Sciatic nerve (tissue), 2 donors: ENCODE measurements around the gene BCR. TPM values are rescaled to one million over a fixed set of nuclear protein-coding genes. Genes with fewer than 3 reads are reported as not detected.

Experiments used
- ATAC-seq: fragments of 200-7000 bp; cut with Tn5 transposase; one replicate; pipeline ENCODE4 v1.9.1; 2020; ENCODE audit warnings: mild to moderate bottlenecking, moderate library complexity
- DNase-seq: peaks from one replicate; pipeline ENCODE4 v3.0.0-alpha.2; 2020; ENCODE audit warnings: low spot score
- intact Hi-C: fragments of 100-400 bp; cut with DNase I; formaldehyde crosslinking; loops from one replicate; pipeline ENCODE4 v1.14.2; 2022
- total RNA-seq: library from RNA; stranded (reverse); fragmentation: NEBNext Ultra II Directional; extraction: Animal tissue kit (Norgen Biotek cat#: 25700); gene quantifications from one replicate; pipeline ENCODE4 v1.2.1, GENCODE V29; 2021
- donor health status: DM: no; HTN: no; CAD: no.
- donor health status: DM: no; HTN: no; CAD: no.

BCR gene
- total RNA-seq, 1 donor from 2014 or later: 101 TPM

DNA sequence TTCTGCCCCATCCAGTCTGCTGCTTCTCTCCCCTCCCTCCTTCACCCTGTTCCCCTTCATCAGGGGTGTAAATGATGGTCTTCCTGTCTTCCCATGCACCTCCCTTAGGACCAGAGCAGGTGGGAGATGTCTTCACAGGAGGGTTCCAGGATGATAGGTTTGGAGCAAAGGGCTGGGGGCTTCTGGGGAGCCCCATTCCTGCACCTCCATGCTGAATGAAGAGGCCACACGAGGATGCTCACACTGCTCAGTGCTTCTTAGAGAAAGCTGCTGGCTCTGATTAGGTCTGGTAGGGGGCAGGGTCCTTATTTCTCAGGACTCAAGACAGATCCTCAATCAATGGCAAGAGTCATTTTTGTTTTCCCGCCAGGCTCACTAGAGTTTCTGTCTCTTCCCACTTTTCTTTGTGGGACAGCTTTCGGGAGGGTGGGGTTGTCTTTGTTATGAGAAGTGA lies 41.1 kb downstream of the BCR start:
- intact Hi-C loops: no loop called here
- DNase-seq (no peak), ATAC-seq (no peak)

DNA sequence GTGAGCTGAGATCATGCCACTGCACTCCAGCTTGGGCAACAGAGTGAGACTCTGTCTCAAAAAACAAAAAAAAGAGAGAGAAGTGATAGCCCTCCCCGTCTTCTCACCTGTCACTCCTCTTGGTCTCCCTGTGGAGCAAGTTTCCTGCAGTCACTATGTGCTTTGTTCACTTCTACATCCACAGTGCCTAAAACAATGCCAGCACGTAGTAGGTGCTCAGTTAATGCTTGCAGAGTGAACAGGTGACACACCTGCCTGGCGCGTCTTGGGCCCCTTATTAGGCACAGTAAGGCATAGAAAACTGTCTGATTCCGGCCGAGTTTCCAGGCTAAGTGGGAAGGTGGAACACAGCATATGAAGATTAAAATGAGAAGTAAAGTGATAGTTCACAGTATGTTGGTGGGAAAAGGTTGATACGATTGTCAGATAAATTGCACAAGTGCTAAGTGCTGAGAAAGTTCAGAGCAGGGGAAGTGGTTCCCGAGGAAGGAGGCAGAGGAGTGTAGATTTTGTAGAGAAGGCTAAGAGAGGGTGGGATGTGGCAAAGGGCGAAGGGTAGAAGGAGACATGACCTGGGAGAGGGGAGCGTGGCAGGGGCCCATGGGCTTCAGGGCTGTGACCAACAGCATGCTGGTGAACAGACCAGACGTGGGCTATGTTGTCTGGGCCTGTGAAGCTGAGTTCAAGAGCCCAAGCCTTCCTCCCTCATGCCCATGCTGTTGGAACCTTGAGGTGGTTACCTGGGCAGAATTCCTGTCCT lies 41.9 kb downstream of the BCR start:
- ATAC-seq (no peak), DNase-seq (no peak)
- intact Hi-C loops: no loop called here

DNA sequence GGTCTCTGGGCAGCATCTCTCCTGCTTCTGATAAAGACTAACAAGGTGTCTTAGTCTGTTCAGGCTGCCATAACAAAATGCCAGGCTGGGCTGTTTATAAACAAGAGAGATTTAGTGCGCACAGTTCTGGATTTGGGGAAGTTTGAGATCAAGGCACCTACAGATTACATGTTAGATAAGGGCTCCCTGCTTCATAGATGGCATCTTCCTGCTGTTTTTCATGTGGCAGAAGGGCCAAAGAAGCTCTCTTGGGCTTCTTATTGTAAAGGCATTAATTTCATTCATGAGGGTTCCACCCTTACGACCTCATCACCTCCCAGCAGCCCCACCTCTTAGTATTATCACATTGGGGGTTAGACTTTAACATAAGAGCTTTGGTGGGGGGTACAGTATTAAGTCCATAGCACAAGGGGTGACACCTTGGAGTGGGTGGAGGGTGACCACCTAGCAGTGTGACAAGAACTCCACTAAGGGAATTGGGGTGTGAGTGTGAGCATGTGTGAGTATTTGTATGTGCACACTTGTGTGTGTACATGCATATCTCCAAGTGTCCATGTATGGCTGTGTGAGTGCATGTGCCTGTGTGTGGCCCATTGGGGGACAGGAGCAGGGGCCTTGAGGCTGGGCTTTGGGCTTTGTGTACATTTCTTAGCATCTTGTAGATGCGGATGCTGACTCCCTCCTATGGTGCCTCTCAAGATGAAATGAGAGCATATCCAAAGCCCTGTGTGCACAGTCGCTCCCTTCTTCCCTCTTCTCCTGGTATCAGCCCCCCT lies 42.7 kb downstream of the BCR start:
- no peak for ATAC-seq
- intact Hi-C loops: no loop called here

DNA sequence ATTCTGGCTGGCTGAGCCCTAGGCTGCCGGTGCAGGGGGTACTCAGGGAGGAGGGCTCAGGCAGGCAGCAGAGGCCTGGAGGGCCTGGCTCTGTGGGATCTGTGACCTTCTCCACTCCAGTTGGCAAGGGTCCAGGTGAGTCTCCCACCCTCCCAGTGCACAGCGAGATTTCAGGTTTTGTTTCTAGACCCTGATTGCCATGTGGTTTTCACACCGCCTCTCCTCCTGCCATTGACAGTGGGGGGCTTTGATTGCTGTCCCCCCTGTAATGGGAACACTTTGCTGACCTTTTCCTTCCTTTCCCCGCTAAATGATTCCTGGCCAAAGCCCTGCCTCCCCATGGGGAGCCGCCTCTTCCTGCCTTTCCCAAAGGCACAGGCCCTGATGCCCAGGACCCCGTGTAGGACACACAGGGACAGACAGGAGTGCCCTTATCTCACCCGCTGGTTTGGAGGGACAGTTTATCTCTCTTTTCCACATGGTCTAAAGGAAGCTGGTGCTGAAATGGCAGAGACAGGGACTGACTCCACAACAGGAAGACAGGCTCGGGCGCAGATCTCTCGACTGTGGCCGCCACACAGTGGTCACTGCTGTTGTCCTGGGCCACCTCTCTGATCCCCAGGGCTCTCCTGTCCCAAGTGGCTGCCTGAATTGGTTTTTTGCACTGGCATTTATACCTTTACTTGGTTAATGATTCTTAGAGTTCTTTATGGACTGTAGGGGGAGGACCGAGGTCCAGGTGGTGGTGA lies 43.4 kb downstream of the BCR start:
- no peak for ATAC-seq
- no peak for DNase-seq
- intact Hi-C loops: no loop called here

More for the DNA sequence above, 42.7 kb downstream of the BCR start:
- no peak for DNase-seq

DNA sequence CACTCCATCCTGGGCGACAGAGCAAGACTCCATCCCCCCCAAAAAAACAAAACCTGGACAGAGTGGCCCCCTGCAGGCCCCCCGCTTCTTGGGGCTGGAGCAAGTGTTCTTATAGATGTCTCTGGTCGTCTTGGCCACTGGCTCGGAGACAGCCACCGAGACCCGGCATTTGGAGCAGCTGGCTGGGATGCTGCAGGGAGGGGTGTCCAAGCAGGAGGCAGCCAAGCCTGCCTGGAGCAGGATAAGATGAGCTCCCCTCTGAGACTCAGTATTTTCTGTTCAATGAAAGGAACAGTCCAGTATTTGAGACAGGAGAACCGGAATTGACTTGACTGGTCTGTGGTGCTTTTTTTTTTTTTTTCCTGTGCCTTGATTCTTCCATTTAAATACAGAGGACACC lies 44.5 kb downstream of the BCR start:
- ATAC-seq: peak; percentile 21
- intact Hi-C loops: no loop called here
- no peak for DNase-seq

DNA sequence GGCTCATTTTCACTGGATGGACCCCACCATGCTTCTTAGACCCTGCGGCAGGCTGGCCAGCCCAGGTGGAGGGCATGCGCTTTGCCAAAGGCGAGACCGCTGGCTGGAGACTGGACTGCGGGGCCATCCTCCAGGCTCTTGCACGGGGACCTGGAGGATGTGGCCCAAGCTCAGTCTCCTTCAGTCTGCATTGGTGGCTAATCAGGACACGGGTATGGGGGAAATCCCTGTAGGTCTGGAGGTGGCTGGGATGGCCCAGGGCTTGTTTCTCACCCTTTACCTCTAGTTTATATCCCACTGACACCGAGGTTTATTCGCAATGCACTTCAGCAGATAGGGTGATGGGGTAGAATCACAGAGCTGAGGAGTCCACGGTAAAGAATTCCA lies 45.0 kb downstream of the BCR start:
- DNase-seq (no peak), ATAC-seq (peak; percentile 13)
- intact Hi-C loops: no loop called here

DNA sequence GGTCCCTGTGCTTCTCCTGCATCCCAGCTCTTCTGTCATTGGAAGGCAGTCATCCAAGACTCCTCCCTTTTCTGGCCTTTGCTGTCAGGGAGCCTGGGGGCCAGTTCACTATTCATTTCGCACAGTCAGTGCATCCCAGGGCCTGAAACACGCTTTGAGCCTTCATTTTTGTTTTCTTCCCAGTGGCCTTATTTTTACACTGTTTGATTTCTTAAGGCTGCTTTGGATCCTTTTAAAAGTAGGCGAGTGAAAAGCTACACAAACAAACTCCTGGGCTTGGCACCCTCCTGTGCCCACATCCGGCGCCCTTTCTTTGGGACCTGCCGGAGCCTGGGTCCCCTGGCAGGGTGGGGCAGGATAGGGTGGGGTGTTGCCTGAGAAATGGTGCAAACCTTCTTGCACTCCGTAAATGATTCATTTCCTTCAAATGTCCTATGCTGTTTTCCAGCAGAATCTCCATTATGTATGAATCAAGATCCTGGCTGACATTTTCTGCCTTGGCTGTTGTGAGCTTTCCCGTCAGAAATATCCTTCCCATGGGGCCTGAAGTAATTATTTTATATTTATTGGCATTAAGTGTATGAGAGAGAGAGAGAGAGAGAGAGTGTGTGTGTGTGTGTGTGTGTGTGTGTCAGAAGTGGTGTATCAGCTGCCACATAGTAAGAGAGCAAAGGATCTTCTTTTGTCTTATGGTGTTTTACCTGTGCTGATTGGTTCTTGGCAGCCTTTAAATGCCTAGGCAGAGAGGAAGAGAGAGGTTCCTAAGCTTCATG lies 45.6 kb downstream of the BCR start:
- DNase-seq (no peak), ATAC-seq (peak; percentile 77)
- intact Hi-C loops: no loop called here

DNA sequence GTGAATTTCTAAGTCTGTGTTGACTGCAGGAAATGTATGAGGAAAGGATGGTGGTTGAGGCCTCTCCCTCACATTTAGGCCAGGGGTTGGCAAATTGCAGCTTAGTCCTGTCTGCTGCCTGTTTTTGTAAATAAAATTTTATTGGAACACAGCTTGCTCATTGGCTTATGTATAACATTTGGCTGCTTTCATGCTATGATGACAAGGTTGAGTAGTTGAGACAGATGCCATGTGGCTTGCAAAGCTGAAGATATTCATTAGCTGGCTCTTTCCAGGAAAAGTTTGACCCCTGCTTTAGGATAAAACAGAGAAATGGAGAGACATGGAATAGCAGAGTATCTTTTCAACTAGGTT lies 46.2 kb downstream of the BCR start:
- DNase-seq: no peak
- ATAC-seq: no peak
- intact Hi-C loops: no loop called here

DNA sequence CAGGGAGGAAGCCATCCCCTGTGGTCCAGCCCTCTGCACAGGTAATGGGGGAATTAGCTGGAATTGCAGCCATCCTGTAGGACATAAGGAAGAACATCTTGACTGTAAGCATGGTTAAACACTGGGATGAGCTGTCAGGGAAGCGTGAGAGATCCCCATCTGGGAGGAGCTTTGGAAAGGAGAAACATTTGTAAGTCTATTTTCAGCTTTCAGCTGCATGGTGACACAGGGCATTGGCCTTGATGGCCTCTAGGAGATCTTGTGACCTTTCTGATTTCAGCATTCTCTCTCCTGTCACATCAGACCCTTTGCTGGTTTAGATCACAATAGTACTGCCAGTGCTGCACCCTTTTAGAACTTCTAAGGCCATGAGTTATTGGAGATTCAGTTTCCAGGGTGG lies 47.1 kb downstream of the BCR start:
- DNase-seq (no peak), ATAC-seq (no peak)
- intact Hi-C loops: no loop called here

DNA sequence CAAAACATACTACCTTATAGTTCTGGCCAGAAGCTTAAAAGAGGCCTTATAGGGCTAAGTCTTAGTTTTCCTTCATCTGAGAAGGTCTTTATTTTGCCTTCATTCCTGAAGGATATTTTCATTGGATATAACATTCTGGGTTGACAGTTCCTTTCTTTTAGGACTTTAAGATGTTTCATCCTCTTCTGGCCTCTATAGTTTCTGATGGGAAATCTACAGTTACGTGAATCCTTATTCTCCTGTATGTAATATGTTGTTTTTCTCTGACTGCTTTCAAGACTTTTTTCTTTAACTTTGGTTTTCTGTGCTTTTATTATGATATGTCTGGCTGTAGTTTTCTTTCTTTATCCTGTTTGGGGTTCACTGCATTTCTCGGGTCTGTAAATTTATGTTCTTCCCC lies 48.2 kb downstream of the BCR start:
- intact Hi-C loops: no loop called here
- DNase-seq: no peak
- ATAC-seq: no peak

DNA sequence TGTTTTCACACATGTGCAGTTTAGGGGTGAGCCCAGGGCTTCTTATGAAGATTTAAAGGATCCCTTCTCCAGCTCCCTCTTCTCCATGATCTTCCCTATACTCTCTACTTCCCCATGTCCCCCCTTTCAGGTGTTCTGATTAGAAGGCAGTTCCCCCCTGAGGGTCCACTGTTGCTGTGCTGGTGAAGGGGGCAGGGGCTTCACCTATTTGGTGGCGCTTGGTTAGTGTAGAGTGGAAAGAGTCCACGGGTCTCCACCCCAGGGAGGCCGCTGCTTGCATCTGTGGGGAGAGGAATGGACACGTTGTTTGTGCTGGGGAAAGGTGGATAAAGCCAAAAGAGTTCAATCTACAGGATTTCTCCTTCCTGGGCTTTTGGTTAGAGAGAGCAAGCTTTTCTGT lies 49.3 kb downstream of the BCR start:
- no peak for ATAC-seq
- intact Hi-C loops: no loop called here
- no peak for DNase-seq

DNA sequence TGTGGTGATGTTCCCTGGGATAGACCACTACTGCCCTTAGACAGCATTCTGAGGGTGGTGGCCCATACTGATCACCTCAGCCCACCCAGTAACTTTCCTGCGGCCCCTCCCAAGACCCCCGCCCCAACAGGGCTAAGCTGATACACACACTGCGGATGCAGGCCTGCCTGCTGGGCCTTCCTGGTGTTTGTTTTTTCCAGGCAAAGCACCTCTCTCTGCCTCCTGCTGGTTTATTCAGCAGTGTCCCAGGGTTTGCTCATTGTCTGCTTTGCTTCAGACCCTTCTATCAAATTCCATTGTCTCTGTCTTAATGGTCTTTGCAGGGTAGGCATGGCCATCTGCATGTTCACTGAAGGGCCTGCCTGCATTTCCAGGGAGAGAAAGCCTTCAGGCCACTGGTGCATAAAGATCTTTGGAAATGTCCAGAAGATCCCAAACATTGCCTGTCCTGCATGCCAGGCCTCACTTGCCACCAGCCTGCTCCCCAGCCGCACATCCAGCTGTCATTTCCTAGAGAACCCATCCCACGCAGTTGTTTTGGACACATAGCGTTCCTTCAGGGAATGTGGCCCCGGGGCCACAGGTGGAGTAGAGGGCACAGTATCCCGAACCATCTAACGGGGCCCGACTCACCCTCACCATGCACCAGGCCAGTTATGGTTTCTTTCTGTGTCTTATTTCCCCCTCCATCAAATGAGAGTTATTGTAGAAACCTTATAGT lies 50.2 kb downstream of the BCR start:
- intact Hi-C loops: no loop called here
- no peak for ATAC-seq
- DNase-seq: no peak

DNA sequence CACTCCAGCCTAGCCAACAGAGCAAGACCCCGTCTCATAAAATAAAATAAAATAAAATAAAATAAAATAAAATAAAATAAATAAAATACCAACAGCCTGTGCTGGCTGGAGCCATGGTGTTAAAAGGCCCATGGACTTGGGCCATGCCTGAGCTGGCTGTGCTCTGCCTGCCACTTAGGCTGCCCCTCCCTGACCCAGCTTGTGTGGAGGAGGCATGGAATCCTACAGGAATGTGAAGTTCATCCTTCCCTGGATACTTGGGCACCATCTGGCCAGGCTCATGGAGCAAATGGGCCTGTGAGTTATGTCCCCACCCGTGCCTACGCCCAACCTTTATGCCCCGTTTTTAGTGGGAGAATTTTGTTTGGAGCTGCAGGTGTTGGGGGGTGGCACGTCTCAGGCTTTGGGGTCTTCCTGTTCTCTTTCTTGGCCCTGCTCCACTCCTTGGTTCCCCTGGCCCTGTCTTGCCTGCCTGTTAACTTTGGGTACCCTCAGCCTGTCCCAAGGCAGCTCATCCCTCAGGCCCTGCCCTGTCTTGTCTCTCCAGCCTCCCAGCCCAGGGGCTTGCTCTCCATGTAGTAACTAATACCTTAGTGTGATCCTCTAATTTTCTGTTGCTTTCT lies 51.3 kb downstream of the BCR start:
- no peak for ATAC-seq
- no peak for DNase-seq
- intact Hi-C loops: no loop called here

DNA sequence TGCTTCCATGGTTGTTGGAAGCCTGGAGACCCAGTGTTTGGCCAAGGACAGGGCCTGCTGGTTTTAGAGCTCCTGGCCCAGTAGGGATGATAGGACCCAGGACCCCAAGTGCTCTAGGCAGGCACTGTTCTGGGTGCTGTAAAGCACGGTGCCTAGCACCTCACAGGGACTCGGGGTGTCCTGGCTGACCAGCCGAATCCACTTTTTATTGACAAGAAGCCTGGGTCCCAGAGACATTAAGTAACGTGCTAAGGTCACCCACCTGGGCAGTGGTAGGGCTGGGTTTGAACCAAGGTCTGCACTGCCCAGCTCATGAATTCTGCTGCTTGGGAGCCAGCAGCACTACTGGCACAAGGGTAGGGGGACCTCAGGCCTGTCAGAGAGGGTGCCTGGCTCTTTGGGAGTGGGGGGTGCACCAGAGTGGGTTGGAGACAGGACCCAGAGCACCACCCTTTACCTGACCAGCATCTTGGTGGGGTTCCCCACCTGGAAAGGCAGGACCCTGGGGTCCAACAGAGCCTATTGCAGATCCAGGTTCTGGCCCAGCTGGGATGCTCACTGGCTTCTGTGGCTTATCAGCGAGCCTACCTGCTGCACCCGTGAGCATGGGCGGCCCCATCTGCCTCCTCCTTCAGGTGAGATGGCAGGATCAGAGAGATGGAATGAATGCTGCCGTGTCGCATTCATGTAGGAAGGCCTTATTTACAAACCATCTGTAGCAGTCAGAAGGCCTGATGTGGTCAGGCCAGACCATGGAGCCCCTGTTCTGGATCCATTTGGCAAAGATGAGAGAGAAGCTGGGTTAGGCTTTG lies 52.0 kb downstream of the BCR start:
- no peak for DNase-seq
- ATAC-seq: no peak

DNA sequence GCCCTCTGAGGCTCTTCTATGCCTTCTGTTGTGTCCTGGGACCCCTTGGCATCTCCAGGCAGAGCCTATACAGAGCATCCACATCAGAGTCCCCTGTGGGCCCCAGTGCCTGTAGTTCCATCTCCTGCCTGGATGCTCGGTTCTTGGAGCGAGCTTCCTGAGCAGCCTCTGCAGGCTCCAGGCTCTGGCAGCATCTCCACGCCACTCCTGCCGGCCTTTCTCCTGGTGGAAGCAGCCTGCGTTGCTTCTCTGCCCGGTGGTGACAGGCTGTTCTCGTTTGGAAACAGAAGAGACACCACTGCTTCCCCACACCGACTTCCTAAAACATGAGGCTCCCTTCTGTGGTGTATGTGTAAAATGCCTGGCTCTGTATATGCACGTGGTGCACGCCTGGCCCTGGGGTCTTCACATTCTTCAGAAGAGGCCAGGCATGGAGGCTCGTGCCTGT lies 52.8 kb downstream of the BCR start:
- DNase-seq (no peak), ATAC-seq (peak; percentile 41)
- intact Hi-C loops: no loop called here

More for the DNA sequence above, 52.0 kb downstream of the BCR start:
- intact Hi-C loops: no loop called here

DNA sequence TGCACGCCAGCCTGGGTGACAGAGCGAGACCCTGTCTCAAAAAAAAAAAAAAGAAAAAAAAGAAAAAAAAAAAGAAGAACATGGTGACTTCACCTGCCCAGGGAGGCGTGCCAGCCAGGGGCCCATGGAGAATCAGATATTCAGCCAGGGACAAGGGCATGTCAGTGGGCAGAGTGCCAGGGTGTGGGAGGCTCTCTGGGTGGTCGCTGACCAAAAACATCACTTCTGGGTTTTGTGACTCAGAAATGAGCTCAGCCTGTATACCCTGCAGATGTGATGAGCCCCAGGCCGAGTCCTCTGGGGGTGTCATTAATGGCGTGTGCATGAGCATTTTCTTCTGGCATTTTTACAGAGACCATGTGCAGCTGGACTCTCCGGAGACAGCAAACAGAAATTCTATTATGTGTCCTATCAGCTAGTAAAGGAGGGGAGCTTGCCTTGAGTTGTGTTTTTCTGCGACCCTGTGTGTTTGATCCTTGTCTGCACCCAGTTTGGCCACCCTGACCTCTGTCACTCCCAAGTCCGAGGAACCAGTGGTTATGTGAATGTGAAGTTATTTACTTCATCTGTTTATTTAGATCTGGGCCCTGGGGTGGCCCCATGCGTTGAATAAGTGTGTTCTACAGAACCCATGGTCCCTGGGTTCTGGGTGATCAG lies 53.6 kb downstream of the BCR start:
- intact Hi-C loops: no loop called here
- DNase-seq (peak; percentile 81), ATAC-seq (peak; percentile 68)
